C4-2B (cell line): ENCODE results near the gene OTC.

Source experiments
- H3K27ac ChIP-seq: fragments of 450-650 bp; 2 replicates; pipeline ENCODE4 v1.5.1; 2017
- CTCF ChIP-seq: fragments of 450-650 bp; conservative IDR thresholded peaks from 2 replicates; pipeline ENCODE4 v1.5.1; 2017; ENCODE audit warnings: mild to moderate bottlenecking
- ZFX ChIP-seq: fragments of 450-650 bp; IDR thresholded peaks from 2 replicates; pipeline ENCODE4 v1.6.1; 2017

OTC gene

GRCh38 chrX:38409289-38409688 lies 56.9 kb downstream of the OTC start:
- no peak overlapping the region for H3K27ac ChIP-seq
- TF ChIP-seq CTCF (no peak), ZFX (no peak)

- TF ChIP-seq CTCF (no peak), ZFX (no peak)
- H3K27ac ChIP-seq, result no peak overlapping the region
Measured at GRCh38 chrX:38426785-38427184, 74.4 kb downstream of the OTC start.

- no peak overlapping the region for H3K27ac ChIP-seq
- TF ChIP-seq ZFX, result no peak
- TF ChIP-seq CTCF, result no peak
Measured at GRCh38 chrX:38431525-38431924, 79.1 kb downstream of the OTC start.

GRCh38 chrX:38435130-38435529 lies 82.7 kb downstream of the OTC start:
- no peak overlapping the region for H3K27ac ChIP-seq
- TF ChIP-seq CTCF, result no peak
- TF ChIP-seq ZFX, result no peak

GRCh38 chrX:38437093-38437492 lies 84.7 kb downstream of the OTC start:
- no peak overlapping the region for H3K27ac ChIP-seq
- TF ChIP-seq ZFX (no peak), CTCF (no peak)

- H3K27ac ChIP-seq, result no peak overlapping the region
- TF ChIP-seq CTCF, result no peak
- TF ChIP-seq ZFX, result no peak
Measured at GRCh38 chrX:38438321-38438720, 85.9 kb downstream of the OTC start.

- H3K27ac ChIP-seq, result no peak overlapping the region
- TF ChIP-seq CTCF (no peak), ZFX (no peak)
Measured at GRCh38 chrX:38452603-38453002, 100.2 kb downstream of the OTC start.
